CD4-positive, alpha-beta T cell (primary cell): ENCODE results near the gene ELMO1. TPM values are rescaled to one million over a fixed set of nuclear protein-coding genes. Genes with fewer than 3 reads are reported as not detected.
A peak's percentile ranks its signal among the peaks of the same experiment; 100 is the strongest.

Experiments
- ATAC-seq: fragments of 200-7000 bp; cut with Tn5 transposase; one replicate; pipeline ENCODE4 v1.10.0; 2022; ENCODE audit warnings: mild to moderate bottlenecking; ENCODE audit not compliant: poor library complexity
- CTCF ChIA-PET: fragments of 350-600 bp; sonication (Branson Sonifier 250); formaldehyde crosslinking; loops from one replicate; lab custom pipeline; 2021; ENCODE audit warnings: antibody characterized with exemption, inconsistent platforms; lab: Charles Lee
- POLR2A ChIA-PET: fragments of 350-600 bp; sonication (Branson Sonifier 250); formaldehyde crosslinking; loops from one replicate; lab custom pipeline; 2021; ENCODE audit warnings: antibody characterized with exemption, inconsistent platforms; lab: Charles Lee
- DNase-seq, 14 experiments: peaks; one replicate each; pipeline ENCODE4 v3.0.0-alpha.2; 2013 to 2020; ENCODE audit warnings: mixed read lengths in 2 of 14
- H3K27ac ChIP-seq, 2 donors: one replicate each; pipeline versions ENCODE4 v1.5.1 to v1.7.0; 2013; ENCODE audit warnings: low read length in 2 of 2, low read depth in 1 of 2, mild to moderate bottlenecking in 1 of 2
- H3K27me3 ChIP-seq, 2 experiments: 1 replicate in 1 of 2; 2 replicates in 1 of 2; pipeline versions ENCODE4 v1.6.1 to v1.7.0; 2013; ENCODE audit warnings: low read length in 2 of 2, control low read depth in 1 of 2, mild to moderate bottlenecking in 1 of 2, moderate library complexity in 1 of 2; ENCODE audit not compliant: insufficient read depth in 2 of 2, control insufficient read depth in 1 of 2
- H3K36me3 ChIP-seq: one replicate; pipeline ENCODE4 v1.6.1; 2013; ENCODE audit warnings: low read length, control low read depth; ENCODE audit not compliant: insufficient read depth
- H3K4me1 ChIP-seq: one replicate; pipeline ENCODE4 v1.6.1; 2013; ENCODE audit warnings: low read length, control low read depth; ENCODE audit not compliant: insufficient read depth
- H3K4me3 ChIP-seq: one replicate; pipeline ENCODE4 v1.5.1; 2013; ENCODE audit warnings: mild to moderate bottlenecking, low read length, moderate library complexity
- H3K9me3 ChIP-seq, 2 experiments: 1 replicate in 1 of 2; 2 replicates in 1 of 2; pipeline versions ENCODE4 v1.6.1 to v1.7.0; 2013; ENCODE audit warnings: low read length in 2 of 2, mild to moderate bottlenecking in 2 of 2, control low read depth in 1 of 2, moderate library complexity in 1 of 2; ENCODE audit not compliant: control insufficient read depth in 1 of 2, insufficient read depth in 1 of 2
- H3K27ac Mint-ChIP-seq: one replicate; pipeline ENCODE4 v1.8.0; 2020; ENCODE audit warnings: mixed read lengths
- H3K27me3 Mint-ChIP-seq: one replicate; pipeline ENCODE4 v1.8.0; 2021; ENCODE audit warnings: mixed read lengths
- H3K36me3 Mint-ChIP-seq: one replicate; pipeline ENCODE4 v1.8.0; 2021; ENCODE audit warnings: low read depth, mixed read lengths
- H3K4me1 Mint-ChIP-seq: one replicate; pipeline ENCODE4 v1.8.0; 2021; ENCODE audit warnings: low read depth, mixed read lengths
- H3K4me3 Mint-ChIP-seq: one replicate; pipeline ENCODE4 v1.8.0; 2020; ENCODE audit warnings: mild to moderate bottlenecking, mixed read lengths
- H3K9me3 Mint-ChIP-seq: one replicate; pipeline ENCODE4 v1.8.0; 2020; ENCODE audit warnings: mixed read lengths
- intact Hi-C, 2 experiments: fragments of 100-400 bp; cut with DNase I in 1 of 2; cut with micrococcal nuclease in 1 of 2; formaldehyde crosslinking; loops; one replicate each; pipeline versions ENCODE4 v1.15.1 to v1.9.0; 2023 to 2025; cut with DNase I, micrococcal nuclease
- total RNA-seq, 174 experiments: library from RNA in 2 of 174; stranded (reverse) in 2 of 174; gene quantifications; one replicate each; pipeline ENCODE4 v1.2.3 and lab custom pipeline; 2021 to 2026
- TF ChIP-seq, protein P1 (sequence below): fragments of 200-600 bp; IDR thresholded peaks from one replicate; pipeline ENCODE4 v1.8.0; 2022; ENCODE audit warnings: antibody characterized with exemption, mild to moderate bottlenecking

ELMO1 gene
- total RNA-seq, 2 experiments from 2014 or later, result 117 to 120 TPM

DNA sequence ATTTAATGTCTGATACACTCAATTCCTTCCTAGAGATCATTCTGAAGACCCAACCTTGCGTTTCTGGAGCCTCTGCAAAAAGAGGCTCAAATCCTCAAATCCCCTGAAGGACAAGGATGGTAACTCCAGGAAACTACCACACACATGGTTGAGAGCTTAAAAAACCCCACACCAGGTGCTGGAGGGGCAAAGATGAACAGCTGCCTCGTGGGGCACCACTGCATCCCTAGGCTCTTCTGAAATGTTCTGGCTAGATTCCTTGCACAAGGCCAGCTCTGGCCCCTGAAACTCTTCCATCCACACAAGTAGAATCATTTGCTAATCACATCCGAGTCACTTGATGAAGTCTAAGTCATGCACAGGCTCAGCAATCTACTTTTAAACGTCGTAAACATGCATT, 286.6 kb downstream of the ELMO1 start:
- DNase-seq (no peak), ATAC-seq (no peak)
- no peaks in the 10 kb centered on the region for H3K27me3 Mint-ChIP-seq
- H3K27ac ChIP-seq, result no peak overlapping the region
- H3K4me1 ChIP-seq, result no peaks in the 10 kb centered on the region
- no peak overlapping the region for H3K4me3 ChIP-seq
- H3K4me3 Mint-ChIP-seq, result no peak overlapping the region
- intact Hi-C loops, result no loop called here
- H3K4me1 Mint-ChIP-seq, result no peaks in the 10 kb centered on the region
- no peaks in the 10 kb centered on the region for H3K27me3 ChIP-seq
- ChIA-PET POLR2A (no interaction called here), CTCF (no interaction called here)
- TF ChIP-seq, protein P1, sequence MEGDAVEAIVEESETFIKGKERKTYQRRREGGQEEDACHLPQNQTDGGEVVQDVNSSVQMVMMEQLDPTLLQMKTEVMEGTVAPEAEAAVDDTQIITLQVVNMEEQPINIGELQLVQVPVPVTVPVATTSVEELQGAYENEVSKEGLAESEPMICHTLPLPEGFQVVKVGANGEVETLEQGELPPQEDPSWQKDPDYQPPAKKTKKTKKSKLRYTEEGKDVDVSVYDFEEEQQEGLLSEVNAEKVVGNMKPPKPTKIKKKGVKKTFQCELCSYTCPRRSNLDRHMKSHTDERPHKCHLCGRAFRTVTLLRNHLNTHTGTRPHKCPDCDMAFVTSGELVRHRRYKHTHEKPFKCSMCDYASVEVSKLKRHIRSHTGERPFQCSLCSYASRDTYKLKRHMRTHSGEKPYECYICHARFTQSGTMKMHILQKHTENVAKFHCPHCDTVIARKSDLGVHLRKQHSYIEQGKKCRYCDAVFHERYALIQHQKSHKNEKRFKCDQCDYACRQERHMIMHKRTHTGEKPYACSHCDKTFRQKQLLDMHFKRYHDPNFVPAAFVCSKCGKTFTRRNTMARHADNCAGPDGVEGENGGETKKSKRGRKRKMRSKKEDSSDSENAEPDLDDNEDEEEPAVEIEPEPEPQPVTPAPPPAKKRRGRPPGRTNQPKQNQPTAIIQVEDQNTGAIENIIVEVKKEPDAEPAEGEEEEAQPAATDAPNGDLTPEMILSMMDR, result no peak
- H3K36me3 ChIP-seq, result peaks cover 4% of the 10 kb centered on the region
- peaks cover 0 to 7% of the 10 kb centered on the region in 2 experiments for H3K9me3 ChIP-seq
- H3K9me3 Mint-ChIP-seq, result peaks cover 5% of the 10 kb centered on the region
- peak overlapping the region; percentile 3 for H3K27ac Mint-ChIP-seq
- H3K36me3 Mint-ChIP-seq, result peaks cover 51% of the 10 kb centered on the region

DNA sequence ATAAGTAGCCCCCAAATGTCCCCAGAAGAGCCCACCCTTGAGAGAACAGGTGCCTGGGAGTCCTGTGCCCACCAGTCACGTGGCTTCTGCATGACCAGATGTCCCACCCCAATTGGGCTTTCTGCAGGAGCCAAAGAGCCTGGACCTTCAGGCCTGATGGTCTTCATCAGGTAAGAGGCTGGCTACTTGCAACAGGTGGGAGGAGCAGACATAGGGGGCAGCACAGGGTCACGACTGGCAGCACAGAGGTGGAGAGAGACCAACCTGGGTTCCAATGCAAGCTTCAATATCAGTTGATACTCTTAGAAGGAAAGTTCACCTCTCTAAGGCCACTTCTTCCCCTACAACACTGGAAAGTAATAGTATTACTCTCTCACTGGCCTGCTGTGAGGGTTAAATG, 288.0 kb downstream of the ELMO1 start:
- POLR2A ChIA-PET, result no interaction called here
- DNase-seq (no peak), ATAC-seq (no peak)
- intact Hi-C loops, result no loop called here
- H3K36me3 Mint-ChIP-seq, result peaks cover 66% of the 10 kb centered on the region
- H3K27me3 ChIP-seq, result no peaks in the 10 kb centered on the region
- TF ChIP-seq, protein P1, result no peak
- H3K4me3 Mint-ChIP-seq, result no peak overlapping the region
- no peak overlapping the region for H3K27ac ChIP-seq
- H3K27me3 Mint-ChIP-seq, result no peaks in the 10 kb centered on the region
- H3K4me1 ChIP-seq, result no peaks in the 10 kb centered on the region
- H3K9me3 ChIP-seq, result peaks cover 0 to 7% of the 10 kb centered on the region in 2 experiments
- no peaks in the 10 kb centered on the region for H3K4me1 Mint-ChIP-seq
- H3K4me3 ChIP-seq, result no peak overlapping the region
- peaks cover 4% of the 10 kb centered on the region for H3K36me3 ChIP-seq
- H3K9me3 Mint-ChIP-seq, result peaks cover 5% of the 10 kb centered on the region
- no peak overlapping the region for H3K27ac Mint-ChIP-seq
- CTCF ChIA-PET, result no interaction called here

DNA sequence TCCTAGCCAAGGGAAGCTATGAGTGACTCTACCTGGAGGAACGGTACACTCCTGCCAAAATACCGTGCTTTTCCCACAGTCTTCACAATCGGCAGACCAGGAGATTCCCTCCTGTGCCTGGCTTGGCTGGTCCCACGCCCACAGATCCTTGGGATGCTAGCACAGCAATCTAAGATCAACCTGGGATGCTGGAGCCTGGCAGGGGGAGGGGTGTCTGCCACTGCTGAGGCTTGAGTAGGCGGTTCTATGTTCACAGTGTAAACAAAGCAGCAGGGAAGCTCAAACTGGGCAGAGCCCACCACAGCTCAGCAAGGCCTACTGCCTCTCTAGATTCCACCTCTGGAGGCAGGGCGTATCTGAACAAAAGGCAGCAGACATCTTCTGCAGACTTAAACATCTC, 295.3 kb downstream of the ELMO1 start:
- Histone ChIP-seq H3K4me3 (no peak overlapping the region), H3K9me3 (no peaks in the 10 kb centered on the region), H3K27me3 (no peaks in the 10 kb centered on the region), H3K36me3 (peaks cover 23% of the 10 kb centered on the region), H3K4me1 (no peaks in the 10 kb centered on the region), H3K27ac (no peak overlapping the region)
- Mint-ChIP-seq H3K4me1 (peaks cover 6% of the 10 kb centered on the region), H3K9me3 (no peaks in the 10 kb centered on the region), H3K27me3 (no peaks in the 10 kb centered on the region), H3K27ac (no peak overlapping the region), H3K4me3 (no peak overlapping the region), H3K36me3 (peaks cover 95% of the 10 kb centered on the region)
- ATAC-seq (no peak), DNase-seq (no peak)
- TF ChIP-seq, protein P1, result no peak
- intact Hi-C loops, result no loop called here
- CTCF ChIA-PET, result no interaction called here
- POLR2A ChIA-PET, result no interaction called here
